ENCODE measurements around the gene SFT2D1. TPM values are rescaled to one million over a fixed set of nuclear protein-coding genes. Genes with fewer than 3 reads are reported as not detected.
"Not testable (repeated sequence)": the region's sequence is repeated elsewhere in the genome, so short reads cannot be mapped to it uniquely, and the experiment has no call there.

Gene SFT2D1
- total RNA-seq, 2 donors from 2014 or later, result 40.7 to 67.5 TPM

- Mint-ChIP-seq H3K27me3 (no peaks in the 10 kb centered on the region), H3K27ac (no peak overlapping the region), H3K4me3 (no peak overlapping the region), H3K36me3 (peaks cover 4% of the 10 kb centered on the region), H3K9me3 (no peaks in the 10 kb centered on the region), H3K4me1 (ENCODE audit: low read depth in 2 of 2) (peaks cover 8% of the 10 kb centered on the region in 2 donors)
- ATAC-seq, result no peak
- DNase-seq (ENCODE audit: low spot score), result no peak
Measured at GRCh38 chr6:166379103-166379586, 36.8 kb upstream of the SFT2D1 start.

GRCh38 chr6:166377721-166378120 is 35.4 kb upstream of the SFT2D1 start:
- H3K36me3 Mint-ChIP-seq, result peaks cover 4% of the 10 kb centered on the region
- H3K4me3 Mint-ChIP-seq, result no peak overlapping the region
- ATAC-seq (no peak), DNase-seq (ENCODE audit: low spot score) (no peak)
- no peak overlapping the region for H3K27ac Mint-ChIP-seq
- H3K9me3 Mint-ChIP-seq, result no peaks in the 10 kb centered on the region
- H3K4me1 Mint-ChIP-seq (ENCODE audit: low read depth in 2 of 2), result peaks cover 8% of the 10 kb centered on the region in 2 donors
- H3K27me3 Mint-ChIP-seq, result no peaks in the 10 kb centered on the region

GRCh38 chr6:166375013-166375412 is 32.7 kb upstream of the SFT2D1 start:
- Mint-ChIP-seq H3K27ac (no peak overlapping the region), H3K9me3 (no peaks in the 10 kb centered on the region), H3K27me3 (no peaks in the 10 kb centered on the region), H3K4me1 (ENCODE audit: low read depth in 2 of 2) (no peaks in the 10 kb centered on the region), H3K36me3 (peaks cover 4% of the 10 kb centered on the region), H3K4me3 (no peak overlapping the region)
- no peak for DNase-seq (ENCODE audit: low spot score)
- ATAC-seq, result no peak

GRCh38 chr6:166370489-166370888 is 28.1 kb upstream of the SFT2D1 start:
- Mint-ChIP-seq H3K4me3 (no peak overlapping the region), H3K36me3 (peaks cover 9% of the 10 kb centered on the region), H3K9me3 (no peaks in the 10 kb centered on the region), H3K27me3 (no peaks in the 10 kb centered on the region), H3K27ac (no peak overlapping the region), H3K4me1 (ENCODE audit: low read depth in 2 of 2) (peaks cover 0 to 3% of the 10 kb centered on the region in 2 donors)
- DNase-seq (ENCODE audit: low spot score) (no peak), ATAC-seq (no peak)

- Mint-ChIP-seq H3K27me3 (no peaks in the 10 kb centered on the region), H3K4me3 (no peak overlapping the region), H3K36me3 (peaks cover 8% of the 10 kb centered on the region), H3K9me3 (no peaks in the 10 kb centered on the region), H3K4me1 (ENCODE audit: low read depth in 2 of 2) (peaks cover 0 to 3% of the 10 kb centered on the region in 2 donors), H3K27ac (no peak overlapping the region)
- ATAC-seq (no peak), DNase-seq (ENCODE audit: low spot score) (no peak)
Measured at GRCh38 chr6:166369782-166370181, 27.4 kb upstream of the SFT2D1 start.

- peaks cover 11% of the 10 kb centered on the region for H3K36me3 Mint-ChIP-seq
- ATAC-seq (no peak), DNase-seq (ENCODE audit: low spot score) (no peak)
- no peaks in the 10 kb centered on the region for H3K9me3 Mint-ChIP-seq
- H3K4me1 Mint-ChIP-seq (ENCODE audit: low read depth in 2 of 2), result peaks cover 0 to 3% of the 10 kb centered on the region in 2 donors
- no peak overlapping the region for H3K4me3 Mint-ChIP-seq
- no peak overlapping the region for H3K27ac Mint-ChIP-seq
- H3K27me3 Mint-ChIP-seq, result no peaks in the 10 kb centered on the region
Measured at GRCh38 chr6:166366921-166367320, 24.6 kb upstream of the SFT2D1 start.

- ATAC-seq, result no peak
- H3K4me3 Mint-ChIP-seq, result no peak overlapping the region
Measured at GRCh38 chr6:166365806-166366205, 23.5 kb upstream of the SFT2D1 start.

GRCh38 chr6:166365221-166365620 is 22.9 kb upstream of the SFT2D1 start:
- no peak overlapping the region for H3K4me3 Mint-ChIP-seq
- peaks cover 11% of the 10 kb centered on the region for H3K36me3 Mint-ChIP-seq
- no peak overlapping the region for H3K27ac Mint-ChIP-seq
- ATAC-seq (no peak), DNase-seq (ENCODE audit: low spot score) (no peak)
- H3K9me3 Mint-ChIP-seq, result no peaks in the 10 kb centered on the region
- peaks cover 0 to under 1% of the 10 kb centered on the region in 2 donors for H3K27me3 Mint-ChIP-seq
- H3K4me1 Mint-ChIP-seq (ENCODE audit: low read depth in 2 of 2), result peaks cover 0 to 3% of the 10 kb centered on the region in 2 donors

More at GRCh38 chr6:166365806-166366205, 23.5 kb upstream of the SFT2D1 start:
- no peak for DNase-seq (ENCODE audit: low spot score)
- H3K27me3 Mint-ChIP-seq, result no peaks in the 10 kb centered on the region
- peaks cover 11% of the 10 kb centered on the region for H3K36me3 Mint-ChIP-seq
- H3K4me1 Mint-ChIP-seq (ENCODE audit: low read depth in 2 of 2), result peaks cover 0 to 3% of the 10 kb centered on the region in 2 donors
- no peak overlapping the region for H3K27ac Mint-ChIP-seq
- H3K9me3 Mint-ChIP-seq, result no peaks in the 10 kb centered on the region

GRCh38 chr6:166364456-166364855 is 22.1 kb upstream of the SFT2D1 start:
- DNase-seq (ENCODE audit: low spot score) (no peak), ATAC-seq (no peak)
- Mint-ChIP-seq H3K9me3 (no peaks in the 10 kb centered on the region), H3K4me3 (no peak overlapping the region), H3K4me1 (ENCODE audit: low read depth in 2 of 2) (no peaks in the 10 kb centered on the region), H3K36me3 (peaks cover 13% of the 10 kb centered on the region), H3K27me3 (peaks cover 0 to 8% of the 10 kb centered on the region in 2 donors), H3K27ac (no peak overlapping the region)

- not testable (repeated sequence) for H3K4me3 Mint-ChIP-seq; H3K4me1 Mint-ChIP-seq (ENCODE audit: low read depth in 2 of 2); H3K9me3 Mint-ChIP-seq; ATAC-seq; DNase-seq (ENCODE audit: low spot score); H3K27ac Mint-ChIP-seq
- peaks cover 7 to 25% of the 10 kb centered on the region in 2 donors for H3K27me3 Mint-ChIP-seq
- H3K36me3 Mint-ChIP-seq, result peaks cover 10% of the 10 kb centered on the region
Measured at GRCh38 chr6:166362427-166362826, 20.1 kb upstream of the SFT2D1 start.

GRCh38 chr6:166361077-166361429 is 18.7 kb upstream of the SFT2D1 start:
- Mint-ChIP-seq H3K36me3 (peaks cover 10% of the 10 kb centered on the region), H3K4me3 (no peak overlapping the region), H3K27me3 (peaks cover 7 to 25% of the 10 kb centered on the region in 2 donors), H3K4me1 (ENCODE audit: low read depth in 2 of 2) (no peaks in the 10 kb centered on the region), H3K27ac (no peak overlapping the region), H3K9me3 (no peaks in the 10 kb centered on the region)
- DNase-seq (ENCODE audit: low spot score), result no peak
- ATAC-seq, result no peak

GRCh38 chr6:166360243-166361076 is 18.1 kb upstream of the SFT2D1 start:
- Mint-ChIP-seq H3K9me3 (no peaks in the 10 kb centered on the region), H3K27me3 (peaks cover 10 to 25% of the 10 kb centered on the region in 2 donors), H3K27ac (no peak overlapping the region), H3K4me3 (no peak overlapping the region), H3K36me3 (peaks cover 10% of the 10 kb centered on the region), H3K4me1 (ENCODE audit: low read depth in 2 of 2) (no peaks in the 10 kb centered on the region)
- DNase-seq (ENCODE audit: low spot score) (no peak), ATAC-seq (no peak)

- no peak overlapping the region for H3K27ac Mint-ChIP-seq
- H3K36me3 Mint-ChIP-seq, result peaks cover 9% of the 10 kb centered on the region
- DNase-seq (ENCODE audit: low spot score) (no peak), ATAC-seq (no peak)
- H3K4me1 Mint-ChIP-seq (ENCODE audit: low read depth in 2 of 2), result peaks cover 0 to 9% of the 10 kb centered on the region in 2 donors
- H3K9me3 Mint-ChIP-seq, result no peaks in the 10 kb centered on the region
- H3K27me3 Mint-ChIP-seq, result peaks cover 25 to 42% of the 10 kb centered on the region in 2 donors
- no peak overlapping the region for H3K4me3 Mint-ChIP-seq
Measured at GRCh38 chr6:166355552-166355951, 13.2 kb upstream of the SFT2D1 start.

- DNase-seq (ENCODE audit: low spot score) (no peak), ATAC-seq (no peak)
- Mint-ChIP-seq H3K36me3 (peaks cover 9% of the 10 kb centered on the region), H3K9me3 (no peaks in the 10 kb centered on the region), H3K27ac (no peak overlapping the region), H3K4me3 (no peak overlapping the region), H3K27me3 (peaks cover 28 to 39% of the 10 kb centered on the region in 2 donors), H3K4me1 (ENCODE audit: low read depth in 2 of 2) (peaks cover 0 to 9% of the 10 kb centered on the region in 2 donors)
Measured at GRCh38 chr6:166354965-166355364, 12.6 kb upstream of the SFT2D1 start.

Data from natural killer cell treated with Interleukin-12 subunit alpha and Interleukin-12 subunit beta and Interleukin-15 and Interleukin-18, amount 100 ng/mL, for 72 hours (primary cell).